Sigmoid colon (tissue), 4 donors: ENCODE data around the gene MTG2.

Experiments
- CTCF ChIP-seq, 4 experiments: fragments of 450-650 bp in 3 of 4; fragments of 200-600 bp in 1 of 4; IDR thresholded peaks; one replicate each; pipeline ENCODE4 v1.5.1; 2016 to 2019; ENCODE audit warnings: antibody characterized with exemption in 4 of 4, mild to moderate bottlenecking in 3 of 4, moderate library complexity in 2 of 4
- EP300 ChIP-seq, 4 donors: sonication (generic); formaldehyde crosslinking; IDR thresholded peaks; one replicate each; pipeline ENCODE4 v1.6.1; 2017; ENCODE audit warnings: antibody characterized with exemption in 4 of 4
- POLR2A ChIP-seq, 2 donors: fragments of 450-650 bp; IDR thresholded peaks; one replicate each; pipeline ENCODE4 v1.6.1; 2016; ENCODE audit warnings: antibody characterized with exemption in 2 of 2, mild to moderate bottlenecking in 2 of 2, moderate library complexity in 2 of 2
- POLR2AphosphoS5 ChIP-seq, 4 donors: sonication (generic); formaldehyde crosslinking; IDR thresholded peaks; one replicate each; pipeline ENCODE4 v1.6.1; 2017; ENCODE audit warnings: antibody characterized with exemption in 4 of 4

GRCh38 chr20:62198496-62198895 lies 15.7 kb downstream of the MTG2 start:
- TF ChIP-seq EP300 (IDR thresholded peaks at IDR 0.05) (no peak), POLR2A (IDR thresholded peaks at IDR 0.05) (no peak), CTCF (IDR thresholded peaks at IDR 0.05) (no peak), POLR2AphosphoS5 (IDR thresholded peaks at IDR 0.05) (no peak)
